DND-41 (cell line): ENCODE measurements around the gene PHACTR1.

Experiments used
- ATAC-seq: fragments of 200-7000 bp; cut with Tn5 transposase; 3 replicates; pipeline ENCODE4 v1.9.1; 2021; ENCODE audit warnings: low read depth; ENCODE audit not compliant: insufficient read depth
- DNase-seq: peaks from one replicate; pipeline ENCODE4 v3.0.0-alpha.2; 2020
- H2AFZ ChIP-seq: 2 replicates; pipeline ENCODE4 v1.6.0; 2012; ENCODE audit warnings: low read depth, low read length
- H3K27ac ChIP-seq: 2 replicates; pipeline ENCODE4 v1.5.1; 2012; ENCODE audit warnings: low read length, inconsistent platforms
- H3K27me3 ChIP-seq: fragments of 200-600 bp; sonication (generic); 2 replicates; pipeline ENCODE4 v1.6.0; 2012; ENCODE audit warnings: low read length, mild to moderate bottlenecking, inconsistent platforms; ENCODE audit not compliant: insufficient read depth, poor library complexity
- H3K36me3 ChIP-seq: 2 replicates; pipeline ENCODE4 v1.5.1; 2012; ENCODE audit warnings: low read length, inconsistent platforms; ENCODE audit not compliant: insufficient read depth
- H3K4me1 ChIP-seq: 2 replicates; pipeline ENCODE4 v1.5.1; 2012; ENCODE audit warnings: mild to moderate bottlenecking, low read length; ENCODE audit not compliant: insufficient read depth
- H3K4me2 ChIP-seq: 2 replicates; pipeline ENCODE4 v1.6.0; 2012; ENCODE audit warnings: mild to moderate bottlenecking, moderate library complexity, low read length, inconsistent platforms; ENCODE audit not compliant: insufficient read depth
- H3K4me3 ChIP-seq, 2 experiments: fragments of 200-600 bp in 1 of 2; shearing (Covaris generic) in 1 of 2; 2 replicates each; pipeline ENCODE4 v1.5.1; 2012 to 2016; ENCODE audit warnings: inconsistent platforms in 2 of 2, low read length in 2 of 2, mild to moderate bottlenecking in 2 of 2, low read depth in 1 of 2, moderate library complexity in 1 of 2
- H3K79me2 ChIP-seq: 2 replicates; pipeline ENCODE4 v1.6.0; 2012; ENCODE audit warnings: low read length, inconsistent platforms; ENCODE audit not compliant: insufficient read depth
- H3K9ac ChIP-seq: 2 replicates; pipeline ENCODE4 v1.6.0; 2012; ENCODE audit warnings: low read depth, mild to moderate bottlenecking, inconsistent platforms, low read length, moderate library complexity
- H3K9me3 ChIP-seq: 2 replicates; pipeline ENCODE4 v1.5.1; 2012; ENCODE audit warnings: low read length, moderate library complexity, mild to moderate bottlenecking, inconsistent platforms; ENCODE audit not compliant: insufficient read depth, severe bottlenecking
- H4K20me1 ChIP-seq: 2 replicates; pipeline ENCODE4 v1.6.0; 2012; ENCODE audit warnings: low read length; ENCODE audit not compliant: insufficient read depth
- EZH2 ChIP-seq: IDR thresholded peaks from 3 replicates; pipeline ENCODE4 v1.6.1; 2012; ENCODE audit warnings: borderline replicate concordance, low read depth, mild to moderate bottlenecking, moderate library complexity, low read length, inconsistent platforms; ENCODE audit not compliant: severe bottlenecking
- TF ChIP-seq, protein P1 (sequence below): IDR thresholded peaks from 2 replicates; pipeline ENCODE4 v1.5.1; 2012; ENCODE audit warnings: borderline replicate concordance, low read length, moderate library complexity, mild to moderate bottlenecking; ENCODE audit not compliant: poor library complexity, severe bottlenecking; ENCODE audit errors: extremely low read depth

The PHACTR1 gene

DNA sequence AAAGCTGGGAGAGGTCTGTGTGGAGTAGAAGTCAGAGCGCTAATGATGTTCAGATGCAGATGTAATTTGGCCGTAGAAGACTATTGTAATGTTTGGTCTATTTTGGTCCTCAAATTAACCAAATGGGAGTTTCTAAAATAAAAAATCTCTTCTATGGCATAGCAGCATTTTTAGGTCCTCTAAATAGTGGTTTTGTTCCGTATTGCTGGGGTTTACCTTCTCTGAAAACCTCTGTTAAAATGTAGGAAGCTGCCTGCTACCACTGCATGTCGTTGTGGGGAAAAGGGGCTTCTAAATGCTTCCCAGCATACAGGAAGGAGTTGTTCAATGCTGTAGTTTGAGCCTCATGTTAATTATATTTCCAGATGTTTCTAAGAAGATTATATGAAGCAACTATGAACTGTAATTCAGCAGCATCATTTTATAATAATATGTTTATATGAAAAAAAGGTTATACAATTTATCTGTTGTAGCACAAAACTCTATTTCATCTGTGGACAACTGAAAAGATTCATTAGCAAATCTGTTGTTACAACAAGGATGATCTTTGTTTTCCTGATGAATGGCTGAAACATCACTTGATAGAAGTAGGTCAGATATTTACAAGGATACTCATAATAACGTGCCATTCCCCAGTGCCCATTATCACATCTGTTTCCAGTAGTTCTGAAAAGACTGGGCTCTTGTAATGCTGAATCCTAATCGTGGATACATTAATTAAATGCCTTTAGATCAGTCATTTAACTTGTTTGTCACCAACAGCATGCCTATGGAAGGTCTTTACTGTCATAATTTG is 355.2 kb downstream of the PHACTR1 start:
- Histone ChIP-seq H3K9me3 (no peaks in the 10 kb centered on the region), H3K27ac (no peak overlapping the region), H3K4me1 (no peaks in the 10 kb centered on the region), H3K9ac (no peak overlapping the region), H4K20me1 (no peaks in the 10 kb centered on the region), H3K36me3 (no peaks in the 10 kb centered on the region), H3K4me3 (no peak overlapping the region), H3K79me2 (no peaks in the 10 kb centered on the region), H3K27me3 (peaks cover 4% of the 10 kb centered on the region), H2AFZ (no peak overlapping the region), H3K4me2 (no peak overlapping the region)
- DNase-seq (no peak), ATAC-seq (no peak)
- TF ChIP-seq, protein P1, sequence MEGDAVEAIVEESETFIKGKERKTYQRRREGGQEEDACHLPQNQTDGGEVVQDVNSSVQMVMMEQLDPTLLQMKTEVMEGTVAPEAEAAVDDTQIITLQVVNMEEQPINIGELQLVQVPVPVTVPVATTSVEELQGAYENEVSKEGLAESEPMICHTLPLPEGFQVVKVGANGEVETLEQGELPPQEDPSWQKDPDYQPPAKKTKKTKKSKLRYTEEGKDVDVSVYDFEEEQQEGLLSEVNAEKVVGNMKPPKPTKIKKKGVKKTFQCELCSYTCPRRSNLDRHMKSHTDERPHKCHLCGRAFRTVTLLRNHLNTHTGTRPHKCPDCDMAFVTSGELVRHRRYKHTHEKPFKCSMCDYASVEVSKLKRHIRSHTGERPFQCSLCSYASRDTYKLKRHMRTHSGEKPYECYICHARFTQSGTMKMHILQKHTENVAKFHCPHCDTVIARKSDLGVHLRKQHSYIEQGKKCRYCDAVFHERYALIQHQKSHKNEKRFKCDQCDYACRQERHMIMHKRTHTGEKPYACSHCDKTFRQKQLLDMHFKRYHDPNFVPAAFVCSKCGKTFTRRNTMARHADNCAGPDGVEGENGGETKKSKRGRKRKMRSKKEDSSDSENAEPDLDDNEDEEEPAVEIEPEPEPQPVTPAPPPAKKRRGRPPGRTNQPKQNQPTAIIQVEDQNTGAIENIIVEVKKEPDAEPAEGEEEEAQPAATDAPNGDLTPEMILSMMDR = no peak
- no peak for TF ChIP-seq EZH2

DNA sequence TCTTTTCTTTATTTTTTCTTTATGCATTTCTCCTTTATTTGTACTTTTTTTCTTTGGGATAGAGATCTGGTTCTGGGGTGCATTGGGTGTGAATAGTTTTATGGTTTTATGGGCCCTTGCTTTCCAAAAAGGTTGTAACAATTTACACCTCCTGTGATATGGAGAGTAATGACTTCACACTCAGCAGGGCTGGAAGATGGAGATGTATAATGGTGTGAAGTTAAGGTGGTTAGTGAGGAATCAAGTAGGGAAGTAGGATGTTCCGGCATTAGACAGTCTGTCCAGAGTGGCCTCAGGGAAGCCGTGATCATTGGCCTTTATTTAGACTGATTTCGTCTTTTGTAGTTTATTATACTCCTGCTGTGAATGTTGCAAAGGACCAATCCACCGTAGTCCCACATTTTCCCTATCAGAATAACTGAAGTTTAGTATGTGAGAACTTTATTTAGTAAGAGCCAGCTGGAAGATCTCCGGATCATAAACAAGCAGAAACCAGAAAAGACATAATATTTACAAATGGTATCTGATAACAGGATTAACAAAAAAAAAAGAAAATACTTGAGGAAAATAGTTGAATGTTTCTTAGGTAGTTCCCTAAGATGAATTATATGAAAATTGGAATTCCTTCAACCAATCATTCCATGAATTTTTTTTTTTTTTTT is 356.2 kb downstream of the PHACTR1 start:
- Histone ChIP-seq H3K4me1 (no peaks in the 10 kb centered on the region), H4K20me1 (no peaks in the 10 kb centered on the region), H3K27ac (no peak overlapping the region), H2AFZ (no peak overlapping the region), H3K79me2 (no peaks in the 10 kb centered on the region), H3K4me3 (no peak overlapping the region), H3K36me3 (no peaks in the 10 kb centered on the region), H3K4me2 (no peak overlapping the region), H3K27me3 (peaks cover 4% of the 10 kb centered on the region), H3K9me3 (no peaks in the 10 kb centered on the region), H3K9ac (no peak overlapping the region)
- TF ChIP-seq, protein P1 = no peak
- no peak for TF ChIP-seq EZH2
- ATAC-seq (no peak), DNase-seq (no peak)

DNA sequence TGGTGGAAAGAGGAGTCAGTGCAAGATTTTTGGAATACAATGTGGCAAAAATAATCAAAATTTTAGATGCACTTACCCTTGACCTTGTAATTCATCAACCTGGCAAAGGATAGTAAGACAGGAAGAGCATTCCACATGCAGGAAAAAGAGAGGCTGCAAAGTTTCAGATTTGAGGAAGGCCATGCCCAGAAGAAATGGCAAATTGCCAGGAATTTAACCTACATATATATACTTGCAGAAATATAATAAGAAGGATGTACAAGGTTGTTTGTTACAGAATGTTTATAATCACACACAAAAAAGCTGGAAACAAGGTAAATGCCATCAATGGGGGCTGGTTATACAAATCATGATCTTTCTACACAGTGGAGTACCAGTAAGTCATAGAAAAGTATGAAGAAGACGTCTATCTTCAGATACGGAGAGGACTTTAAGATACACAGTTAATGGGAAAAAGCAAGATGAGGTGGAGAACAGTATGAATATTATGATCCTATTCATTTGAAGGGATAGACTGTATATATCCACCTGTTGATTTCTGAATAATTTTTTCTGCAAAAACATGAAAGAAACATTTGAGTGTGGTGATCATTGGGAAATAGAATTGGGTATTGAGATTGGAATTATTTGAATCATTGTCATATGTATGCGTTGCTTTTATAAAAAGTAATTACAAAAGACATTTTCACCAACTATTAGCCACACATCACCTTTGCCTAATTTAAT is 358.0 kb downstream of the PHACTR1 start:
- H3K9ac ChIP-seq = no peak overlapping the region
- no peak for TF ChIP-seq EZH2
- TF ChIP-seq, protein P1 = no peak

More for the DNA sequence above, 358.0 kb downstream of the PHACTR1 start:
- Histone ChIP-seq H3K4me2 (no peak overlapping the region), H3K4me1 (no peaks in the 10 kb centered on the region), H2AFZ (no peak overlapping the region), H3K27me3 (peaks cover 4% of the 10 kb centered on the region), H3K4me3 (no peak overlapping the region), H3K27ac (no peak overlapping the region), H3K9me3 (no peaks in the 10 kb centered on the region), H4K20me1 (no peaks in the 10 kb centered on the region), H3K79me2 (no peaks in the 10 kb centered on the region), H3K36me3 (no peaks in the 10 kb centered on the region)
- ATAC-seq (no peak), DNase-seq (no peak)
